Left lung (tissue), 10 donors: ENCODE measurements around the gene PID1. TPM values are rescaled to one million over a fixed set of nuclear protein-coding genes. Genes with fewer than 3 reads are reported as not detected.

Experiments
- ATAC-seq: fragments of 200-7000 bp; cut with Tn5 transposase; one replicate; pipeline ENCODE4 v1.9.1; 2020; ENCODE audit warnings: moderate library complexity
- DNase-seq, 4 donors: peaks; one replicate each; pipeline ENCODE4 v3.0.0-alpha.2; 2013 to 2020
- H3K27ac ChIP-seq, 2 donors: fragments of 200-600 bp; sonication (generic) in 1 of 2; one replicate each; pipeline versions ENCODE4 v1.5.0 to v1.8.0; 2020 to 2021
- H3K27me3 ChIP-seq, 2 donors: fragments of 200-600 bp; sonication (generic) in 1 of 2; one replicate each; pipeline versions ENCODE4 v1.5.0 to v1.8.0; 2020 to 2021
- H3K36me3 ChIP-seq, 2 donors: fragments of 200-600 bp; sonication (generic) in 1 of 2; one replicate each; pipeline versions ENCODE4 v1.5.0 to v1.8.0; 2020 to 2021
- H3K4me1 ChIP-seq, 2 donors: fragments of 200-600 bp; one replicate each; pipeline ENCODE4 v1.8.0; 2021
- H3K4me3 ChIP-seq, 2 donors: fragments of 200-600 bp; sonication (generic) in 1 of 2; one replicate each; pipeline versions ENCODE4 v1.5.0 to v1.8.0; 2020 to 2021; ENCODE audit warnings: mild to moderate bottlenecking in 1 of 2
- H3K9me3 ChIP-seq, 2 donors: fragments of 200-600 bp; sonication (generic) in 1 of 2; one replicate each; pipeline versions ENCODE4 v1.5.0 to v1.8.0; 2020 to 2021
- intact Hi-C, 2 donors: fragments of 100-400 bp; cut with DNase I; formaldehyde crosslinking; loops; one replicate each; pipeline versions ENCODE4 v1.11.2 to v1.14.2; 2022
- polyA plus RNA-seq, 6 donors: library from polyadenylated mRNA; unstranded; fragments of 120-200 nt; gene quantifications; one replicate each; pipeline ENCODE4 v1.2.1, GENCODE V29; 2013; ENCODE audit not compliant: insufficient read length in 6 of 6
- total RNA-seq, 2 donors: library from RNA; stranded (reverse); fragmentation: NEBNext Ultra II Directional; extraction: Animal tissue kit (Norgen Biotek cat#: 25700); gene quantifications; one replicate each; pipeline ENCODE4 v1.2.1, GENCODE V29; 2021
- TF ChIP-seq, protein P1 (sequence below), 2 donors: fragments of 200-600 bp; sonication (generic) in 1 of 2; IDR thresholded peaks; one replicate each; pipeline versions ENCODE4 v1.5.0 to v1.8.0; 2021; ENCODE audit warnings: antibody characterized with exemption in 2 of 2
- donor health status: DM: no; HTN: yes; CAD: no.
- donor health status: DM: no; HTN: no; CAD: no.

The PID1 gene
- total and polyA plus RNA-seq, 8 donors, result 19.7 to 47.8 (median 27.4) TPM

DNA sequence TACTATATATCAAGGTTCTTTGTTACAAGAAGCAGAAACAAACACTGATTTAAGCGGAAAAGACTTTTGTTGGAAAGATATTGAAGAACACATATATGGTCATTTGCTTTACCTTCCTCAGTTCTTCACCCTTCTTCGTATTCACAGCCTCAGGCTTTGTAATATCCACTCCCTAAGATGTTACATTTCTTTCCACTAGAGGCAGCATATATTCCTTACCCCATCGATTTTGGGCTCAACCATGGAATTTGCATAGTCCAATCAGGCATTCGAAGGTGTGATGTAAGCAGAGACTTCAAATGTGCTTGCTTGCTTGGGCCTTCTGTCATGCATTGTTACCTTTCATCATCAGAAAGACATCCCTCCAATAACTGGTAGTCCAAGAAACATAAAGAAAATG lies 287.4 kb downstream of the PID1 start:
- Histone ChIP-seq H3K27me3 (no peaks in the 10 kb centered on the region), H3K4me3 (no peak overlapping the region), H3K9me3 (peaks cover 0 to 23% of the 10 kb centered on the region in 2 donors), H3K27ac (no peak overlapping the region), H3K4me1 (no peaks in the 10 kb centered on the region), H3K36me3 (no peaks in the 10 kb centered on the region)
- DNase-seq, result no peak
- ATAC-seq, result no peak
- TF ChIP-seq, protein P1, sequence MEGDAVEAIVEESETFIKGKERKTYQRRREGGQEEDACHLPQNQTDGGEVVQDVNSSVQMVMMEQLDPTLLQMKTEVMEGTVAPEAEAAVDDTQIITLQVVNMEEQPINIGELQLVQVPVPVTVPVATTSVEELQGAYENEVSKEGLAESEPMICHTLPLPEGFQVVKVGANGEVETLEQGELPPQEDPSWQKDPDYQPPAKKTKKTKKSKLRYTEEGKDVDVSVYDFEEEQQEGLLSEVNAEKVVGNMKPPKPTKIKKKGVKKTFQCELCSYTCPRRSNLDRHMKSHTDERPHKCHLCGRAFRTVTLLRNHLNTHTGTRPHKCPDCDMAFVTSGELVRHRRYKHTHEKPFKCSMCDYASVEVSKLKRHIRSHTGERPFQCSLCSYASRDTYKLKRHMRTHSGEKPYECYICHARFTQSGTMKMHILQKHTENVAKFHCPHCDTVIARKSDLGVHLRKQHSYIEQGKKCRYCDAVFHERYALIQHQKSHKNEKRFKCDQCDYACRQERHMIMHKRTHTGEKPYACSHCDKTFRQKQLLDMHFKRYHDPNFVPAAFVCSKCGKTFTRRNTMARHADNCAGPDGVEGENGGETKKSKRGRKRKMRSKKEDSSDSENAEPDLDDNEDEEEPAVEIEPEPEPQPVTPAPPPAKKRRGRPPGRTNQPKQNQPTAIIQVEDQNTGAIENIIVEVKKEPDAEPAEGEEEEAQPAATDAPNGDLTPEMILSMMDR (IDR thresholded peaks at IDR 0.05), result no peak
- intact Hi-C loops, result no loop called here

DNA sequence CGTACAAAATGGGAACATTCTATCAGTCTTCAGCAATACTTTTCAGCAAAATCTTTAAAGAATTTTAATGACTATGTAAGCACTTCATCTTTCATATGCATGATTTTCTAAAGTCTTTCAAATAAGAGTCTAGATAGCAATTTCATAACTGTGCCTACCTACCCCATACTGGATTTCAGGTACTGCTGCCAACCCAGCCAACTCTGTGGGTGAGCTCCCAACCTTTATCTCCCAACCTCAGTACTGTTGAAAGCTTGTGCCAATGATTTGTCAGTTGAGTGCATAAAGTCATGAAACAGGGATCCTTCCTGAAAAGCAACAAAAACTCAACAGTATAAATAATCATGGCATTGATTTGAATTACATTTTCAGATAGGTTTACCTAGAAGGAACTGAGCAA lies 296.9 kb downstream of the PID1 start:
- DNase-seq, result no peak
- Histone ChIP-seq H3K4me1 (no peaks in the 10 kb centered on the region), H3K36me3 (no peaks in the 10 kb centered on the region), H3K9me3 (peaks cover 0 to under 1% of the 10 kb centered on the region in 2 donors), H3K27ac (no peak overlapping the region), H3K4me3 (no peak overlapping the region), H3K27me3 (no peaks in the 10 kb centered on the region)
- TF ChIP-seq, protein P1 (IDR thresholded peaks at IDR 0.05), result no peak
- no peak for ATAC-seq
- intact Hi-C loops, result no loop called here
